Lower leg skin (tissue), 3 donors: ENCODE measurements around the gene L3MBTL3.

Experiments
- POLR2A ChIP-seq, 2 donors: fragments of 450-650 bp; IDR thresholded peaks; one replicate each; pipeline ENCODE4 v1.6.1; 2016 to 2017; ENCODE audit warnings: antibody characterized with exemption in 2 of 2, mild to moderate bottlenecking in 1 of 2, moderate library complexity in 1 of 2
- TF ChIP-seq, protein P1 (sequence below), 3 donors: fragments of 450-650 bp; IDR thresholded peaks; one replicate each; pipeline ENCODE4 v1.5.1; 2016; ENCODE audit warnings: antibody characterized with exemption in 3 of 3, mild to moderate bottlenecking in 3 of 3, moderate library complexity in 2 of 3

DNA sequence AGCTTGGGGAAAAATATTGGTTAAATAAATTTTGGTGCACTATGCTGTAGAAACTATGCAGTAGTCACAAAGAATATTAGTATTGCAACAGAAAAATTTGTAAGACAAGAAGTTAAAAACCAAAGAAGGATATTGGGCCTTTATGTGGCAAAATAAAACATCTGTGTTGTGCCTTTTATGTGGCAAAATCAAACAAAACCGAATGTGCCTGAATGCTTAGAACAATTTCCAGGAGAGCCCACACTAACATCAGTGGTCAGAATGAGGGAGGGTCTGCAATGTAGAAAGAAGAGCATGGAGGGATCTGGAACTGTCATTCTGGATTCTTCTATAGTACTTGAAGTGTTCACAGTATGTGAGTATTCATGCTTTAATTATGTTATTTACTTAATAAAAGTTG, 75.2 kb downstream of the L3MBTL3 start:
- TF ChIP-seq, protein P1, sequence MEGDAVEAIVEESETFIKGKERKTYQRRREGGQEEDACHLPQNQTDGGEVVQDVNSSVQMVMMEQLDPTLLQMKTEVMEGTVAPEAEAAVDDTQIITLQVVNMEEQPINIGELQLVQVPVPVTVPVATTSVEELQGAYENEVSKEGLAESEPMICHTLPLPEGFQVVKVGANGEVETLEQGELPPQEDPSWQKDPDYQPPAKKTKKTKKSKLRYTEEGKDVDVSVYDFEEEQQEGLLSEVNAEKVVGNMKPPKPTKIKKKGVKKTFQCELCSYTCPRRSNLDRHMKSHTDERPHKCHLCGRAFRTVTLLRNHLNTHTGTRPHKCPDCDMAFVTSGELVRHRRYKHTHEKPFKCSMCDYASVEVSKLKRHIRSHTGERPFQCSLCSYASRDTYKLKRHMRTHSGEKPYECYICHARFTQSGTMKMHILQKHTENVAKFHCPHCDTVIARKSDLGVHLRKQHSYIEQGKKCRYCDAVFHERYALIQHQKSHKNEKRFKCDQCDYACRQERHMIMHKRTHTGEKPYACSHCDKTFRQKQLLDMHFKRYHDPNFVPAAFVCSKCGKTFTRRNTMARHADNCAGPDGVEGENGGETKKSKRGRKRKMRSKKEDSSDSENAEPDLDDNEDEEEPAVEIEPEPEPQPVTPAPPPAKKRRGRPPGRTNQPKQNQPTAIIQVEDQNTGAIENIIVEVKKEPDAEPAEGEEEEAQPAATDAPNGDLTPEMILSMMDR (IDR thresholded peaks at IDR 0.05): no peak
- TF ChIP-seq POLR2A (IDR thresholded peaks at IDR 0.05): no peak
